NCI-H2081 treated with DMSO at 0.1 percent for 48 hours (cell line): Measurements from ENCODE around the gene SCD.
A peak's percentile ranks its signal among the peaks of the same experiment; 100 is the strongest.
"Not testable (repeated sequence)": the region's sequence is repeated elsewhere in the genome, so short reads cannot be mapped to it uniquely, and the experiment has no call there.

Source experiments
- DNase-seq: peaks from one replicate; lab custom pipeline; 2025; lab: John Stamatoyannopoulos, UW

Gene SCD

DNA sequence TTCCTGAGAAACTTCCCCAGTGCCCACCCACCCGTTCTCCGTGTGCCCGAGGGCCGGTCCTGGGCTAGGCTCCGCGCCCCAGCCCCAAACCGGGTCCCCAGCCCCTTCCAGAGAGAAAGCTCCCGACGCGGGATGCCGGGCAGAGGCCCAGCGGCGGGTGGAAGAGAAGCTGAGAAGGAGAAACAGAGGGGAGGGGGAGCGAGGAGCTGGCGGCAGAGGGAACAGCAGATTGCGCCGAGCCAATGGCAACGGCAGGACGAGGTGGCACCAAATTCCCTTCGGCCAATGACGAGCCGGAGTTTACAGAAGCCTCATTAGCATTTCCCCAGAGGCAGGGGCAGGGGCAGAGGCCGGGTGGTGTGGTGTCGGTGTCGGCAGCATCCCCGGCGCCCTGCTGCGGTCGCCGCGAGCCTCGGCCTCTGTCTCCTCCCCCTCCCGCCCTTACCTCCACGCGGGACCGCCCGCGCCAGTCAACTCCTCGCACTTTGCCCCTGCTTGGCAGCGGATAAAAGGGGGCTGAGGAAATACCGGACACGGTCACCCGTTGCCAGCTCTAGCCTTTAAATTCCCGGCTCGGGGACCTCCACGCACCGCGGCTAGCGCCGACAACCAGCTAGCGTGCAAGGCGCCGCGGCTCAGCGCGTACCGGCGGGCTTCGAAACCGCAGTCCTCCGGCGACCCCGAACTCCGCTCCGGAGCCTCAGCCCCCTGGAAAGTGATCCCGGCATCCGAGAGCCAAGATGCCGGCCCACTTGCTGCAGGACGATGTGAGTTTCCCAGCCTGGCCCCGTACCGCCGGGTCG, at the start of gene SCD:
SCD (plus strand) TSS at position 469 of the 803 bp plus-strand sequence; CDS start at position 741, 272 bp downstream.
- peak; percentile 88 for DNase-seq

DNA sequence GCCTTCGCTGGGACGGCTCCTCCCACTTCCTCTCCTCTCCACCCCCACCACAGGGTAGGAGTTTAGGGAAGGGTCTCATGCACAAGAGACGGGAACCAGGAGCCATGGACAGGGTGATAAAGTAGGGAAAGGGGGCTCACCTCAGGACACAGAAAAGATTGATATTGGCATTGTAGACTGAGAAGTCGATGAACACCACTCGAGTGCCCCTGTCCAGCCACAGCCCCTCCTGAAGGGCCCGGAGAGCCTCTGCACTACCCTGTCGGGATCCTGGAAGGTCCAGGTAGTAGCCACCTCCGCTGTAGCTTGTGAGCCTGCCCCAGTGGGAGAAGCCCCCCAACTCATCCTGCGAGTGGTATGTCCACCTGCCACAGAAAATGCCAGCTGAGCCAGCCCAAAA, 49.8 kb upstream of the SCD start:
- DNase-seq = no peak

DNA sequence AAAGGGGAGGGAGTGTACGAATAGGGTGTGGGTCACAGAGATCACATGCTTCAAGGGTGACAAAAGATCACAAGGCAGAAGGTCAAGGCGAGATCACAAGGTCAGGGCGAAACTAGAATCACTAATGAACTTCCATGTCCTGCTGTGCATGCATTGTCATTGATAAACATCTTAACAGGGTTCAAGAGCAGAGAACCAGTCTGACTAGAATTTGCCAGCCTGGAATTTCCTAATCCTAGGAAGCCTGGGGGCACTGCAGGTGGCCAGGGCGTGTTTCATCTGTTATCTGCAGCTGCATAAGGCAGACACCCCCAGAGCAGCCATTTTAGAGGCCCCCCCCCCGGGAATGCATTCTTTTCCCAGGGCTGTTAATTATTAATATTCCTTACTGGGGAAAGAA, 45.9 kb upstream of the SCD start:
- not testable (repeated sequence) for DNase-seq

DNA sequence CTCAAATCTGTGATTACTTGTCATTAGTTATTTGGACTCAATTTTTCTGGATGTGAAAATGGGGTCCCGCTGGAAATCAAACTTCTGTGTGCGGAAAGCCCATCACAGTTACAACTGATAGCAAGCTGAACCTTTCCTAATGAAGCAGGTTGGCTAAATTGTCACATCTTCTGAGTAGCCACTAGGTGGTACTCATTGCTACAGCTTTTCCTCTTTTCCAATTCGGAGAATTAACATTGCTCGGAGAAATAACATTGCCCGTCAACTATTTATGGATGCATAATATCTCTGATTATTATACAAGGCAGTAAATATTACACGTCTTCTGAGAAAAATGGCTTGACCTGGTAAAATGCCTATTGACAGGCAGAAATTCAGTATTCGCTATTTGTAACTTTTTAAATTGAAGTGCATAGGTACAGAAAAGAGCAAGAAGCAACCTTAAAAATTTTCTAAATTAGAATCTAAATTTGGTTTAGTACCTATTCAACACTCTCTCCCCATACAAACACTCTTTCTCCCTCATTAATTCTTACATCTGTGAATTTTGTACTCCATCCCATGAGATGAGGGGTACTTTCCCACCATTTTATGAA, 43.2 kb upstream of the SCD start:
- no peak for DNase-seq

DNA sequence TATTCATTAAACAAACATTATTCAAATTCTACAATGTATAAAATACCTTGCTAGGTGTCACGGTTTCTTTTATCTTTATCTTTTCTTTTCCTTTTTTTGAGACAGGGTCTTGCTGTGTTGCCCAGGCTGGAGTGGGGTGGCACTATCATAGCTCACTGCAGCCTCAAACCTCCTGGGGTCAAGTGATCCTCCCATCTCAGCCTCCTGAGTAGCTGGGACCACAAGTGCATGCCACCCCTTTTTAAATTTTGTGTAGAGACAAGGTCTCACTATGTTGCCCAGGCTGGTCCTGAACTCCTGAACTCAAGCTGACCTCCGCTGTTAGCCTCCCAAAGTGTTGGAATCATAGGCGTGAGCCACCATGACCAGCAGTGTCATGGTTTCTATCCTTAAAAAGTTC, 42.6 kb upstream of the SCD start:
- no peak for DNase-seq

DNA sequence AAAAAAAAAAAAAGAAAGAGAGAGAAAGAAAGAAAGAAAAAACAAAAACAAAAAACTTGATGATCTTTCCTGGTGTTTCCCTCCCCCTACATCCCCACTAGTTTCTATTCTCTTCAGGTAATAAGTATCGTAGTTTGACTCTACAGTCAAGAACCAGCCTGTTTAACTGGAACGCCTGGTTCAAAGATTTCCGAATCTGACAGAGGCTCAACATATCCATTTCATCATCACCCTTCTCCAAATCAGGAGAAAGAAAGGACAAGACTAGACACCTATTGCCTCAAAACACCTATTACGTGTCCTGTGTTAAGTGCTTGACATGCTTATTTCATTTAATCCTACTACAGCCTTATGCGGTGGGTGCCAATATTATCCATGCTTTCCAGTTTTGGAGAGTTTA, 40.2 kb upstream of the SCD start:
- no peak for DNase-seq

DNA sequence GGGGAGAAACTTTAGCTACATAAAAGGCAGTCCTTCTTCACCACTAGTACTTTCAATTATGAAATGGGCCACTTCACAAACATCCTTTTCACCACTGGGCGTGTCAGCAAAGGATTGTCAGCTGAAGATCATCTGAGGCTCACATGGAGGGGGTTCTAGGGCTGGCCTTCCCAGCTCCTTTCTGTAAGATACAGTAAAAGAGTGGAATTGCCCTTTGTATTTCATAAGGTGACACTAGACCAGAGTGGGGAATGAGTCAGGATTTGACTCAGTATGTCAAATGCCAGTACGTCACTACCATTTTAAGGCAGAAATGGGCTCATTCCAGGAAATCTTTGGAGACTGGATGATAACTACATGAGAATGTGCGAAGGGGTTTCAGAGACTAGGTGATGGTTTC, 39.3 kb upstream of the SCD start:
- DNase-seq = no peak

DNA sequence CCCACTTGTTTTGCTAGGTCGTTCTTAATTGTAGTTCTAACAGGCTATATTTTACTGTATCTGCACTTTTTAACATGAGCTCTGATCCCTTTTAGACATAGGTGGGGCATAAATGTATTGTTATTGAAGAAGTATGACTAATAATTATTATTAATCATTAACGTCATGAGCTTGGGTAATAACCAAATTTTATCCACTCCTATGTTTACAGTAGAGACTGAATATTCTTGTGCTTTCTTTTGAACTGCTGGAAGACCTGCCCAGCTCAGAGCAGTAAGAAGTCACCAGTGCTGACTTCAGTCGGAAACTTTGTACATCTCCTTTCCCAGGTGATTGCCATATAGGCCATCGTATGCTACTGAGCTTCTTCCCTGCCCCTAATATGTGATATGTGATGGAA, 35.7 kb upstream of the SCD start:
- no peak for DNase-seq

DNA sequence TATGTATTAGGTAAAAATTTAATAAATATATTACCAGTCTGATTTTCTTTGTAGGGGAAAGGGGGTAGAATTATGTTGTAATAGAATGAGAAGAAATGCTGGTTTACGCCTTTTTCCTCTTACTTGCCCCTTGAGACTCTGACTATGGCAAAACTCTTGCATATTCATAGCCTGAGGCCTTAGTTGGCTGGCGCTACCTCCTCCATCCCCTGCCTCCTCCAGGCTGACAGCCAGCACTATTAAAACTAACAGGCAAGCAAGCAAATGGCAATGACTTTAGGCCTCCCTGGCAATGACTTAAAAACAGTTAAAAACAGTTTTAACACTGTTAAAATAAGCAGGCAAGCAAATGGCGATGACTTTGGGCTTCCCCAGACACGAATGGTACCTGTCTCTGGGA, 31.4 kb upstream of the SCD start:
- no peak for DNase-seq

DNA sequence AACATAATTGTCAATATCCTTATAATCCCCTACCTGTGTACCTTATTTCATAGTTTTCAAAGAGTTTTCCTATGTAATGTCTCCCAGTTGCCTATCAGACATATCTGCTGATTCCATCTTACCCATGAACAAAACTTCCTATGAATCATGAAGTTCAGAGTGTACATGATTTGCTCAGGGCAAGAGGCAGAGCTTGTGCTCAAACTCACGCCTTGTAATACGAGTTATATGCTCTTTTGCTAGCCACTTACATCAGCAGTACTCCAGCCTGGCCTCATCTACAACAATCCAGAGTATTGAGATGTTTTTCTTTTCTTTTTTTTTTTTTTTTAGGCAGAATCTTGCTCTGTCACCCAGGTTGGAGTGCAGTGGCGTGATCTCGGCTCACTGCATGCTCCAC, 28.8 kb upstream of the SCD start:
- DNase-seq = no peak

DNA sequence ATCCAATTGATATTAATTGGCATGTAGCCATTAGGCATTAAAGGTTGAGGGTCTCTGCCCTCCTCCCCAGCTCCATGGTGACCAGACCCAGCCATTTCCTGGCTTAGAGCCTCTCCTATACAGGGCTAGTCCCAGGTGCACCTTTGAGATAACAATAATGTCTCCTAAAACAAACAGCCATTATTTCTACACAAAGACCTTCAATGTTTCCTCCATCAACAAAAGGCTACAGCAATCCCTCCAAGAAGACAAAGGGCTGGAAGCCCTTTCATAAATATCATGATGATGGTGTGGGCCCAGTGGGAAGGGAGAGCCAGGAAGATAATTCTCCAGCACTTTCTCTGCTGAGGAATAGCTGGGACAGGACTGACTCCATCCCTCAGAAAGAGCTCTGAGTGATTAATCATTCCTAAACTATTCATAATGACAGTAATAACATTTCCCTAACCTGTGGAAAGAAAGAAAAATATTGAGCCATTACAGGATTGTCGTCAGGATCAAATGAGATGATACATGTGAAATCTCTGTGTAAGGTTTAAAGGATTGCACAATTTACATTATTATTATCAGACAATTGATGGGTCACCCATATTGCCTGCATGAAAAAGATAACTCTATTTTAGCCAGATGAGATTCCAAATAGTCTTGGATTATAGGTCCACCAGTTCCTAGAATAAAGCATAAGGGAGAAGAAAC, 27.2 kb upstream of the SCD start:
- peak; percentile 5 for DNase-seq

DNA sequence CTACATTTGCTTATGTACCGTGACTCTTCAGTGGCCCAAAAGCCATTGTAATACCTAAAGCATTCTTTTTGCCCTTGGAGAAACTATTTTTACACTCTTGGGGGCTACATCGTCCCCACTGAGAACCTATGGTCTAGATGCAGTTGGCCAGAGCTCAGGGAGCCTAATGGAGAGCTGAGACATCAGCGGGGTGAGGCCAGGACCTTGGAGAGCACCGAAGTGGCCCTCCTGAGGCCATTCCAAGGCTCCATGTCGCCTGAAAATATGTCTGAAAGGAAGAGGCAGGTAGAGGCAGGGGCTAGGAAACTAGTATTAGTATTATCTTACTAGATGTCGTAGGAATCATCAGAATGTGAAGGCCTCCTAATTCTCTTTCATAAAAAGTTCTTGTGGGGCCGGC, 21.9 kb upstream of the SCD start:
- no peak for DNase-seq

DNA sequence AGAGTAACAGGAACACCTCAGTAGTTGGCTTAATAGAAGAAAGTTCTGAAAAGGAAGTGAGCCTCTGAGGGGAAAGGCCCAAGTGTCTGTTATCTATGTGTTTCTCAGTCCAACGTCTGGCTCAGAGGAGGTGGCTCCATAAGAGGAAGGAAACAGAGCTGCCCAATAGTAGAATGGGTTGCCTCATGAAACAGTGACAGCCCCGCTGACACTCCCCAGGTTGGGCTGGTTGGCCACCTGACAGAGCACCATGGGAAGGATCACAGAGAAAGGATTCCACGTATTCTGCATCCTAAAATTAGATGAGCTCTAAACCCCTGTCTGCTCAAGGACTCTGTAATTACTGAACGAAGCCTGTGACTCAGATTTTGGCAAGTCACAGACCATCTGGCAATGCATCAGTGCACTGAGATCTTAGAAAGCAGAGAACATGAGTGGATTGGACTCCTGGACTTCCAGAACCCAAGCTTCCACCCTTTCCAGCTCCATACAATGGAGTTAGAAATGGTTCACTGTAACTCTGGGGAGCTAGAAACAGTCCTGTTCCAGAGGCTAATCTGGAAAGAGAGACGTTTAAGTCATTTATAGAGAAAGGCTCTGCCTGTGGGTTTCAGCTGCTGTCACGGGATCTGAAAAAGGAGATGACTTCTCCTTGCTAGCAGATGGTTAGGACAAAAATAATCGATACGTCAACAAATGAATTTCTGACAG, 19.9 kb upstream of the SCD start:
- DNase-seq = no peak

DNA sequence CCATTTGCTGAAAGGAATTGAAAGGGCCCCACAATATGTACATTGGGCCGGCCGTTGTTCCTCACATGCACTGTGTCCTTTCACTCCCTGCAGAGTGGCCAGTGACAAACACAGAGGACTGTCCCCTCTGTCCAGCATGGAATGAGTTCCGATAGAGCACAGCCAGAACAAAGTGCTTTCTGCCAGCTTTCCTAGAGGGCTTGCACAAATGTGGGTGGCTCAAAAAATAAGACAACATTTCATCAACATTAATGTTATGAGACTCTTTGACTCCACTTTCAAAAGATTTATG, 19.4 kb upstream of the SCD start:
- no peak for DNase-seq

DNA sequence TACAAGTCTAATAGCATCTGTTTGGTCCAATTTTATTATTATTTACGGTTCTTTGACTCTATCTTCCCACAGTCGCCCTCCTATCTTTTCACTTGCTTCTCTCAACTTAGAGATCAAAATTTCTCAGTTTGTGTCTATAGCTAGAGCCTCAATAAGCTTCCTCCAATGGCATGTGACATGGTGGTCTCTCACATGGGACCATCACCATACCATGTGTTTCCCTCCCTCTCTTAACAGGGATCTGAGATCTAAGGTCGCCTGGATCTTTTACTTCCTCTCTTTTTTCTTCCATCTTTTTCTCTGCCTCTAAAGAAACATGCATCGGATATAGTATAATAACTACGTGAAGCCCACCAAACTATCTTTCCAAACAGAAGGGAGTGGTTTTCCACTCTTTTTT, 18.8 kb upstream of the SCD start:
- DNase-seq = no peak

DNA sequence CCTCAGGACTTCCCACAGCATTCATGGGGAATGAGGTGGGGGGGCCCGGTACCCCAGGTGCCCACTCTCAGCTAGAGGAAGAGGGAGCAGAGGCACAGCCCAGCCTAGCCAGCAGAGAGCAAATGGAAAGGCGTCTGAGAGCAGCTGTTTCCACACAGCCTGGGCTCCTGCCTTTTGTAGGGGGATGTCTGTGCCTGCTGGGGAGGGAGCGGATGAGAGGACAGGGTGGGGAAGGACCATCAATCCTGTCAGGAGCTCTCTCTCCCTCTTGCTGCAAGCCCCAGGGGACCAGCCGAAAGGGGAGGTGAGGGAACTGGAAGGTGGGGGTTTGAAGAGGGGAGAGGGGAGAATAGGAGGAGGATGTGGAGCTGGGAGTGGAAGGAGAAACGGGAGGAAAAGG, 17.0 kb upstream of the SCD start, which contains the start of gene PKD2L1:
PKD2L1 (minus strand) TSS at position 150 of the 400 bp plus-strand sequence; CDS start at position 25, 125 bp downstream.
- no peak for DNase-seq

DNA sequence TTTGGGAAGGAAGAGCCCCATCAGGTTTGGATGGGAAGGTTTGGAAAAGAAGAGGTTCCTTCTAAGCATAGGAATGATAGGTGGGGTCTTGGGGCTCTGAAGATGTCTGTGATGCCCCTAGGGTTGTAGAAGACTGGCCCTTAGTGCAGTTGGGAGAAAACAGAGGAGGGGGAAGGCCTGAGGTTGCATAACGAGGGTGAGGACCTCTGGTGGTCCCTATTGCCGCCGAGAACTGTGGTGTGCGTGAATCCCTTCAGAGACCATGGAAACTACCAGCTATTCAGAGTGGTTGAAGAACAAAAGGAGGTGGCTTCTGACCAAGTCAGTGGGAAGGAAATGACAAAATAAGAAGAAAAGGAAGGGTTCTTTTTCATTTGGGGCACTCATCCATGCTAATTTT, 13.9 kb upstream of the SCD start:
- no peak for DNase-seq

DNA sequence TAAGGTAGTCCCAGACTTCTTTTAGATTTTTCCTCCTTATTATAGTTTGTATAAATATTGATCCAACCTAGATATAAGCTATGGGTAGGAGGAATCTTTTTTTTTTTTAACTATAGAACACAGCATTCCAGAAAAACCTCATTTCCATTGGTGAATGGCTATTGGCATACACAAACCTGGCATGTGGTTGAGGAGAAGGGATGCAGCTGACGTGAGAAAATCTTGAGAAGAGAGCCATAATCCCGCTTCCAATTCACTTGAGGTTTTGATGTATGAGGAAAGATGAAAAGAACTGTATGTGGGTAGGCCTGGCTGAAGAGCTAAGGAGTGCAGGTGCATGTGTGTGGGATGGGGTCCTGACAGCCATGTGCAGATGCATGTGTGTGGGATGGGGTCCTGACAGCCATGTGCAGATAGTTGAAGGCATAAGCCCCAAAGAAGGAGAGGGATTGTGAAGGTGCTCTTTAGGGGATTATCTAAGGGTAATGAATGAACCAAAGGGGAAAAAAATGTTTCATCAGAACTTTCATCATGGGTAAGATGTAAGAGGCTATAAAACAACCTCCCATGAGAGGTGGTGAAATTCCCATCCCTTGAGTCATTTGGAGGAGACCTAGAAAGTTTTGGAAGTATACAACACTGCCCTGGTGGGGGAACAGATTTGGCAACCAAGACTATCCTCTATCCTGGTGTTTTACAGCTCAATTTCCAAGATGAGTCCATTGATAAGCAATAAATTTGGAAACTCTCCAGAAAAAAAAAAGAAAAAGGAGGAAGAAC, 13.2 kb upstream of the SCD start:
- DNase-seq = no peak

DNA sequence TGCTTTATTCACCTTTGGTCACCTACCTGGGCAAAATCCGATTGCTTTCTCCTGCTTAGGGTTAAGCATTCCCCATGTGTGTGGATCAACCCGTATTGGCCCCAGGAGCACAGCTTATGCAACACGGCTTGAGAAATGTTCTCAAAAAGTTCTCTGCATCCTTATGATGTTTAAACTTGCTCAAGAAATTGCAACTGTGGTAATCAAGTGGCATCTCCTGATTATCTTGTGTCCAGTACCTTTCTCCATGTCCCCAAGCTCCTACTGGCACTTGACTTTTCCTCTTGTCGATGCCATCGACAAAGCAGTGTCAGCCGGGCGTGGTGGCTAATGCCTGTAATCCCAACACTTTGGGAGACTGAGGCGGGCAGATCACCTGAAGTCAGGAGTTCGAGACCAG, 12.3 kb upstream of the SCD start:
- no peak for DNase-seq

DNA sequence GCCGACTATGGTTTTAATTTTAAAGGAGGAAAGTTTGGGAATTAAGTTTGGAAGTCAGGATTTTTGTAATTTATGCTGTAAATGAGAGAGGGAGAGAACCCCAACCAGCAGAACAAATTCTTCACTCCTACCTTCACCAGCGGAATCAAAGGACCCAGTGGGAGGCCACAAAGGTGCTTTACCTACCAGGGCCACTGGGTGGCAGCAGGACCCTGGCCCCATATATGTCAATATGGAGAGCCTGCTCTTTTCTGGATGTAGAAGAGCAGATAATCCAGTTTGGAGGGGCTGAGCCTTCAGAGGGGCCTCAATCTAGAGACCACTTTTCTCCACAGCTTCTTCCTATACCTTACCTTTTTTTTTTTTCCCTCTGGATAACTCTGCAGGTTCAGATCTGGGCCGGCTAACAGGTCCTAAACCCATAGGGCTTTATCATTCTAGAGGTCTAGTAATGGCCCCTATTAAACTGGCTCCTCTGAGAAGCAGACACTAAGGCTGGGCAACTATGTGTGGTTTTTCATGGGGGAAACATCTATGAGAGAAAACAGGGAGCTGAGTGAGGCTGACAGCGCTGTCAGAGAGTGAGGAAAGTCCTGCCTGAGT, 8.5 kb upstream of the SCD start:
- no peak for DNase-seq

DNA sequence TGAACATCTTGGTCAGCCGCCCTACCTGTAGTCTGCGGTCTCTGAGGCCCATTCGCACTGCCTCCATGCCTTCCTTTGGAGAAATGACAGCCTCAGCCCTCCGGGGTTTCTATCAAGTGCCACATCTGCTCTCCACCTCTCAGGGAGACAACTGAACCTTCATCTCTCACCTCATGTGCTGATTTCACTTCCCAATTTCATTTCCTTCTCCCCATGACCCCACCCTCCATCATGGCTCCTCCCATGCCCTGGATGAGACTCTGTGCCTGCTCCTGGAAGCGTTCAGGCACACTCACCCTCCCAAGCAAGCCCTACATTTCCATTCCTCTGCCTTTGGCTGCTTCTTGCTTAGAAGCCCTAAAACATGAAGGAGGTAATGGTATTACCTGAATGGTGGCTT, 7.8 kb upstream of the SCD start:
- no peak for DNase-seq
